Measurements from ENCODE around the gene REEP1.

DNA sequence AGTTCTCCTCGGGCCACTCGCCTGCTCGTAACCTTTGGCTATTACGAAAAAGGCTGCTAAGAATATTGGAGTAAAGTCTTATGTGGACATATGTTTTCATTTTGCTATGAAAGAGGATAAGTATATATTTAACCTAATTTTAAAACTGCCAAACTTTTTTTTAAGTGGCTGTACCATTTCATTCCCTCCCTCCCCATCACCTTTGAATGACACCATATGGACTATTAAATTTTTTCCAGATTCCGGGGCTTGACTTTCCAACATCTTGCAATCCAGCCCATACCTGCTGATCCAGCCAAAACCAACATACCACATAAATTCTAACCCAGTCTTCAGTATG, 31.5 kb downstream of the REEP1 start:
- TF ChIP-seq HDAC6 (IDR thresholded peaks at IDR 0.05; ENCODE audit: low read depth, low read length): no peak
- no peak for TF ChIP-seq GTF2F1 (IDR thresholded peaks at IDR 0.05; ENCODE audit: borderline replicate concordance, low read depth, low read length)
- no peak for TF ChIP-seq EZH2 (IDR thresholded peaks at IDR 0.05; ENCODE audit: low read depth, low read length, severe bottlenecking)
- no peak for TF ChIP-seq YY1 (IDR thresholded peaks at IDR 0.05; ENCODE audit: low read depth, low read length)
- TF ChIP-seq RFX5 (IDR thresholded peaks at IDR 0.05; ENCODE audit: borderline replicate concordance, low read depth, low read length): no peak
- no peak for TF ChIP-seq RXRA (IDR thresholded peaks at IDR 0.05; ENCODE audit: insufficient read depth, low read depth, low read length)
- TF ChIP-seq, protein P1, sequence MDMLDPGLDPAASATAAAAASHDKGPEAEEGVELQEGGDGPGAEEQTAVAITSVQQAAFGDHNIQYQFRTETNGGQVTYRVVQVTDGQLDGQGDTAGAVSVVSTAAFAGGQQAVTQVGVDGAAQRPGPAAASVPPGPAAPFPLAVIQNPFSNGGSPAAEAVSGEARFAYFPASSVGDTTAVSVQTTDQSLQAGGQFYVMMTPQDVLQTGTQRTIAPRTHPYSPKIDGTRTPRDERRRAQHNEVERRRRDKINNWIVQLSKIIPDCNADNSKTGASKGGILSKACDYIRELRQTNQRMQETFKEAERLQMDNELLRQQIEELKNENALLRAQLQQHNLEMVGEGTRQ (IDR thresholded peaks at IDR 0.05; ENCODE audit: low read length): no peak
- no peak for TF ChIP-seq CHD2 (IDR thresholded peaks at IDR 0.05; ENCODE audit: low read length)
- no peak for TF ChIP-seq EP300 (IDR thresholded peaks at IDR 0.05; ENCODE audit: borderline replicate concordance in 1 of 2, low read depth in 2 of 2, low read length in 2 of 2)
- no peak for TF ChIP-seq SIN3A (conservative IDR thresholded peaks at IDR 0.05 in 1 of 2, IDR thresholded peaks at IDR 0.05 in 1 of 2; ENCODE audit: low read depth in 1 of 2, low read length in 2 of 2)
- TF ChIP-seq TAF1 (IDR thresholded peaks at IDR 0.05; ENCODE audit: low read depth, low read length): no peak
- no peak for TF ChIP-seq CBX5 (IDR thresholded peaks at IDR 0.05; ENCODE audit: low read depth, low read length)
- TF ChIP-seq, protein P2, sequence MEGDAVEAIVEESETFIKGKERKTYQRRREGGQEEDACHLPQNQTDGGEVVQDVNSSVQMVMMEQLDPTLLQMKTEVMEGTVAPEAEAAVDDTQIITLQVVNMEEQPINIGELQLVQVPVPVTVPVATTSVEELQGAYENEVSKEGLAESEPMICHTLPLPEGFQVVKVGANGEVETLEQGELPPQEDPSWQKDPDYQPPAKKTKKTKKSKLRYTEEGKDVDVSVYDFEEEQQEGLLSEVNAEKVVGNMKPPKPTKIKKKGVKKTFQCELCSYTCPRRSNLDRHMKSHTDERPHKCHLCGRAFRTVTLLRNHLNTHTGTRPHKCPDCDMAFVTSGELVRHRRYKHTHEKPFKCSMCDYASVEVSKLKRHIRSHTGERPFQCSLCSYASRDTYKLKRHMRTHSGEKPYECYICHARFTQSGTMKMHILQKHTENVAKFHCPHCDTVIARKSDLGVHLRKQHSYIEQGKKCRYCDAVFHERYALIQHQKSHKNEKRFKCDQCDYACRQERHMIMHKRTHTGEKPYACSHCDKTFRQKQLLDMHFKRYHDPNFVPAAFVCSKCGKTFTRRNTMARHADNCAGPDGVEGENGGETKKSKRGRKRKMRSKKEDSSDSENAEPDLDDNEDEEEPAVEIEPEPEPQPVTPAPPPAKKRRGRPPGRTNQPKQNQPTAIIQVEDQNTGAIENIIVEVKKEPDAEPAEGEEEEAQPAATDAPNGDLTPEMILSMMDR (IDR thresholded peaks at IDR 0.05; ENCODE audit: control extremely low read depth in 1 of 3, insufficient read depth in 1 of 3, low read depth in 1 of 3, low read length in 3 of 3): no peak

All from H1 (cell line).